GM20431 (cell line): ENCODE results near the gene PEX3.
"Not testable (repeated sequence)": the region's sequence is repeated elsewhere in the genome, so short reads cannot be mapped to it uniquely, and the experiment has no call there.

ENCODE experiments used
- in situ Hi-C: fragments of 300-500 bp; cut with MseI, MboI; formaldehyde crosslinking; loops from one replicate; pipeline ENCODE4 v1.15.0; 2020; ENCODE audit warnings: low sequenced_read_pairs; ENCODE audit not compliant: unreplicated experiment

The PEX3 gene

GRCh38 chr6:143501851-143502250 is 51.2 kb downstream of the PEX3 start:
- in situ Hi-C loops: no loop called here

- in situ Hi-C loops: no loop called here
Observed at GRCh38 chr6:143504369-143504768, 53.8 kb downstream of the PEX3 start.

- in situ Hi-C loops: no loop called here
Observed at GRCh38 chr6:143505111-143505510, 54.5 kb downstream of the PEX3 start.

GRCh38 chr6:143505537-143505936 is 54.9 kb downstream of the PEX3 start:
- in situ Hi-C loops: no loop called here

- in situ Hi-C loops: no loop called here
Observed at GRCh38 chr6:143506199-143506598, 55.6 kb downstream of the PEX3 start.

GRCh38 chr6:143506620-143507019 is 56.0 kb downstream of the PEX3 start:
- in situ Hi-C loops: no loop called here

GRCh38 chr6:143507358-143508145 is 56.9 kb downstream of the PEX3 start:
- in situ Hi-C loops: no loop called here

- in situ Hi-C loops: not testable (repeated sequence)
Observed at GRCh38 chr6:143510326-143510725, 59.7 kb downstream of the PEX3 start.

- in situ Hi-C loops: no loop called here
Observed at GRCh38 chr6:143510991-143511891, 60.6 kb downstream of the PEX3 start, which contains the start of gene FUCA2. Gene FUCA2, minus strand, starts transcription at chr6:143511720. Its CDS starts 86 bp downstream, at chr6:143511634.

GRCh38 chr6:143513410-143513809 is 62.8 kb downstream of the PEX3 start:
- in situ Hi-C loops: no loop called here

- in situ Hi-C loops: no loop called here
Observed at GRCh38 chr6:143515061-143515760, 64.6 kb downstream of the PEX3 start.

GRCh38 chr6:143515766-143516355 is 65.3 kb downstream of the PEX3 start:
- in situ Hi-C loops: no loop called here

- in situ Hi-C loops: no loop called here
Observed at GRCh38 chr6:143516690-143517446, 66.3 kb downstream of the PEX3 start.

GRCh38 chr6:143517447-143517773 is 66.8 kb downstream of the PEX3 start:
- in situ Hi-C loops: no loop called here

GRCh38 chr6:143522039-143522600 is 71.5 kb downstream of the PEX3 start:
- in situ Hi-C loops: no loop called here

GRCh38 chr6:143525356-143525755 is 74.8 kb downstream of the PEX3 start:
- in situ Hi-C loops: no loop called here

GRCh38 chr6:143527677-143528076 is 77.1 kb downstream of the PEX3 start:
- in situ Hi-C loops: no loop called here

- in situ Hi-C loops: no loop called here
Observed at GRCh38 chr6:143528164-143528811, 77.7 kb downstream of the PEX3 start.

GRCh38 chr6:143529095-143529494 is 78.5 kb downstream of the PEX3 start:
- in situ Hi-C loops: no loop called here
